K562 (cell line): ENCODE results near the gene TMEM135. TPM values are rescaled to one million over a fixed set of nuclear protein-coding genes. Genes with fewer than 3 reads are reported as not detected.

ENCODE experiments used
- EGR1 ChIP-seq: fragments of 450-650 bp; conservative IDR thresholded peaks from 2 replicates; pipeline ENCODE4 v1.6.1; 2017; ENCODE audit warnings: mild to moderate bottlenecking
- EP300 ChIP-seq: IDR thresholded peaks from 2 replicates; pipeline ENCODE4 v1.6.1; 2012; ENCODE audit warnings: low read length, improper control_type of control experiment
- FOSL1 ChIP-seq: fragments of 200-800 bp; sonication (Bioruptor generic); conservative IDR thresholded peaks from 2 replicates; pipeline ENCODE4 v1.6.1; 2016; ENCODE audit warnings: missing genetic modification characterization, missing compliant biosample characterization
- KLF1 ChIP-seq: fragments of 450-650 bp; IDR thresholded peaks from 2 replicates; pipeline ENCODE4 v1.6.1; 2016; ENCODE audit warnings: missing genetic modification characterization, missing compliant biosample characterization
- MED1 ChIP-seq: sonication (generic); formaldehyde crosslinking; IDR thresholded peaks from 2 replicates; pipeline ENCODE4 v1.8.1; 2023; ENCODE audit warnings: missing genetic modification reagents, borderline replicate concordance
- NFE2L1 ChIP-seq: fragments of 450-650 bp; IDR thresholded peaks from 2 replicates; pipeline ENCODE4 v1.6.1; 2016; ENCODE audit warnings: missing genetic modification characterization, low read depth, mild to moderate bottlenecking, missing compliant biosample characterization, moderate library complexity, borderline replicate concordance
- RFX1 ChIP-seq: fragments of 450-650 bp; IDR thresholded peaks from 2 replicates; pipeline ENCODE4 v1.6.1; 2016; ENCODE audit warnings: mild to moderate bottlenecking, moderate library complexity
- SRSF1 ChIP-seq: fragments of 200-400 bp; formaldehyde crosslinking; IDR thresholded peaks from 2 replicates; pipeline ENCODE4 v1.6.1; 2017; ENCODE audit warnings: mild to moderate bottlenecking, low read depth, low read length, moderate library complexity
- TCF3 ChIP-seq: sonication (generic); formaldehyde crosslinking; IDR thresholded peaks from 2 replicates; pipeline ENCODE4 v1.4.0; 2020; ENCODE audit warnings: mild to moderate bottlenecking, missing genetic modification reagents
- polyA plus RNA-seq, 8 experiments: library from polyadenylated mRNA; depleted of rRNA in 4 of 8; stranded (reverse) in 5 of 8; unstranded in 3 of 8; fragments of >200 nt; fragmentation: Nextera tagmentation in 2 of 8; fragmentation: Illumina TruSeq in 1 of 8; extraction: Ambion mirVana in 2 of 8; extraction: Trizol in 1 of 8; gene quantifications; 2 replicates each; pipeline versions ENCODE4 v1.2.1 to v1.2.3, GENCODE V29; 2011 to 2014; ENCODE audit warnings: inconsistent platforms in 1 of 8, missing spikeins in 1 of 8
- total RNA-seq, 7 experiments: library from RNA; depleted of rRNA in 6 of 7; stranded (reverse); fragments of >200 nt in 6 of 7; fragmentation: Illumina TruSeq in 2 of 7; extraction: Trizol in 2 of 7; gene quantifications; 2 replicates each; pipeline versions ENCODE4 v1.2.1 to v1.2.3, GENCODE V29; 2011 to 2021; ENCODE audit warnings: low replicate concordance in 1 of 7
- TF ChIP-seq, protein P1 (sequence below): fragments of 250-450 bp; sonication (Bioruptor Pico); IDR thresholded peaks from 2 replicates; pipeline ENCODE4 v1.4.0; 2020
- TF ChIP-seq, protein P2 (sequence below): sonication (generic); IDR thresholded peaks from 2 replicates; pipeline ENCODE4 v1.6.1; 2016
- TF ChIP-seq, protein P3 (sequence below): fragments of 450-650 bp; formaldehyde crosslinking; IDR thresholded peaks from 2 replicates; pipeline ENCODE4 v1.4.0; 2022; ENCODE audit warnings: missing genetic modification characterization
- TF ChIP-seq, protein P4 (sequence below): sonication (generic); formaldehyde crosslinking; IDR thresholded peaks from 2 replicates; pipeline ENCODE4 v1.8.1; 2023; ENCODE audit warnings: mild to moderate bottlenecking, missing genetic modification reagents
- TF ChIP-seq, protein P5 (sequence below): fragments of 200-800 bp; sonication (Bioruptor generic); IDR thresholded peaks from 2 replicates; pipeline ENCODE4 v1.6.1; 2017; ENCODE audit warnings: missing genetic modification characterization, missing compliant biosample characterization
- TF ChIP-seq, protein P6 (sequence below), 2 experiments: fragments of 450-650 bp in 1 of 2; sonication (generic) in 1 of 2; formaldehyde crosslinking; conservative IDR thresholded peaks; 2 replicates each; pipeline versions ENCODE4 v1.4.0 to v1.8.1; 2020 to 2022; ENCODE audit warnings: mild to moderate bottlenecking in 1 of 2, missing genetic modification reagents in 1 of 2

TMEM135 gene
- total and polyA plus RNA-seq, 9 of the 15 experiments (the other 6 are each of a cell fraction or from before 2014, with no cell fraction given) = 17.3 to 53.6 (median 24.9) TPM

DNA sequence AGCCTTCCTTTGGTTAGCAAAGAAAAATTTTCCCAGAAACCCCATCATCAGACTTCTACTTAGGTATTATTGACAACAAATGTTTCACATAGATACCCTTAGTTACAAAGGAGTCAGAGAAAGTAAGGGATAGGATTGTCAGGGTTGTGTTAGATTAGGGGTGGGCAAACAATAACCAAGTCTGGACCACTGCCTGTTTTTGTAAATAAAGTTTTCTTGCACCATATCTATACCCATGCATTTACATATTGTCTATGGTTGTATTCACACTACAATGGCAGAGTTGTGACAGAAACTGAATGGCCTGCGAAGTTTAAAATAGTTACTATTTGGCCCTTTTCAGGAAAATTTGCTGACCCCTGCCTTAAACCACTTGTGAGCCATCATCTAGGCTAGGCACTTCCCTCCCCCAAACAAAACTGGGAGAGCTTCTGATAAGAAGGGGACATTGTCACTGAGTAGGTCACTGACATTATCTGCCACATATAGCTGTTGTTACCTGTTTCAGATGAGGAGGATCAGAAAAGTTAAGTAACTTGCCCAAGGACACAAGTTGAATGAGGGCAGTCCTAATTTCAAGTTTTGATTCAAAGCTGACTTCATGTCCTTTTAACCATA, 40.7 kb upstream of the TMEM135 start (continued):
- TF ChIP-seq, protein P1, sequence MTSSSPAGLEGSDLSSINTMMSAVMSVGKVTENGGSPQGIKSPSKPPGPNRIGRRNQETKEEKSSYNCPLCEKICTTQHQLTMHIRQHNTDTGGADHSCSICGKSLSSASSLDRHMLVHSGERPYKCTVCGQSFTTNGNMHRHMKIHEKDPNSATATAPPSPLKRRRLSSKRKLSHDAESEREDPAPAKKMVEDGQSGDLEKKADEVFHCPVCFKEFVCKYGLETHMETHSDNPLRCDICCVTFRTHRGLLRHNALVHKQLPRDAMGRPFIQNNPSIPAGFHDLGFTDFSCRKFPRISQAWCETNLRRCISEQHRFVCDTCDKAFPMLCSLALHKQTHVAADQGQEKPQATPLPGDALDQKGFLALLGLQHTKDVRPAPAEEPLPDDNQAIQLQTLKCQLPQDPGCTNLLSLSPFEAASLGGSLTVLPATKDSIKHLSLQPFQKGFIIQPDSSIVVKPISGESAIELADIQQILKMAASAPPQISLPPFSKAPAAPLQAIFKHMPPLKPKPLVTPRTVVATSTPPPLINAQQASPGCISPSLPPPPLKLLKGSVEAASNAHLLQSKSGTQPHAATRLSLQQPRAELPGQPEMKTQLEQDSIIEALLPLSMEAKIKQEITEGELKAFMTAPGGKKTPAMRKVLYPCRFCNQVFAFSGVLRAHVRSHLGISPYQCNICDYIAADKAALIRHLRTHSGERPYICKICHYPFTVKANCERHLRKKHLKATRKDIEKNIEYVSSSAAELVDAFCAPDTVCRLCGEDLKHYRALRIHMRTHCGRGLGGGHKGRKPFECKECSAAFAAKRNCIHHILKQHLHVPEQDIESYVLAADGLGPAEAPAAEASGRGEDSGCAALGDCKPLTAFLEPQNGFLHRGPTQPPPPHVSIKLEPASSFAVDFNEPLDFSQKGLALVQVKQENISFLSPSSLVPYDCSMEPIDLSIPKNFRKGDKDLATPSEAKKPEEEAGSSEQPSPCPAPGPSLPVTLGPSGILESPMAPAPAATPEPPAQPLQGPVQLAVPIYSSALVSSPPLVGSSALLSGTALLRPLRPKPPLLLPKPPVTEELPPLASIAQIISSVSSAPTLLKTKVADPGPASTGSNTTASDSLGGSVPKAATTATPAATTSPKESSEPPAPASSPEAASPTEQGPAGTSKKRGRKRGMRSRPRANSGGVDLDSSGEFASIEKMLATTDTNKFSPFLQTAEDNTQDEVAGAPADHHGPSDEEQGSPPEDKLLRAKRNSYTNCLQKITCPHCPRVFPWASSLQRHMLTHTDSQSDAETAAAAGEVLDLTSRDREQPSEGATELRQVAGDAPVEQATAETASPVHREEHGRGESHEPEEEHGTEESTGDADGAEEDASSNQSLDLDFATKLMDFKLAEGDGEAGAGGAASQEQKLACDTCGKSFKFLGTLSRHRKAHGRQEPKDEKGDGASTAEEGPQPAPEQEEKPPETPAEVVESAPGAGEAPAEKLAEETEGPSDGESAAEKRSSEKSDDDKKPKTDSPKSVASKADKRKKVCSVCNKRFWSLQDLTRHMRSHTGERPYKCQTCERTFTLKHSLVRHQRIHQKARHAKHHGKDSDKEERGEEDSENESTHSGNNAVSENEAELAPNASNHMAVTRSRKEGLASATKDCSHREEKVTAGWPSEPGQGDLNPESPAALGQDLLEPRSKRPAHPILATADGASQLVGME (CRISPR knock-in tag) = no peak
- TF ChIP-seq RFX1 = 0 out of 2 replicates have a peak, but pooled peaks have one; percentile 15
- TF ChIP-seq EP300 = peak; percentile 48; the same call in 1 of the 2 replicates
- no peak for TF ChIP-seq EGR1
- TF ChIP-seq MED1 (CRISPR knock-in tag) = no peak
- peak; percentile 10; the same call in 1 of the 2 replicates for TF ChIP-seq TCF3 (CRISPR knock-in tag)
- no peak for TF ChIP-seq NFE2L1 (tag)
- TF ChIP-seq, protein P2, sequence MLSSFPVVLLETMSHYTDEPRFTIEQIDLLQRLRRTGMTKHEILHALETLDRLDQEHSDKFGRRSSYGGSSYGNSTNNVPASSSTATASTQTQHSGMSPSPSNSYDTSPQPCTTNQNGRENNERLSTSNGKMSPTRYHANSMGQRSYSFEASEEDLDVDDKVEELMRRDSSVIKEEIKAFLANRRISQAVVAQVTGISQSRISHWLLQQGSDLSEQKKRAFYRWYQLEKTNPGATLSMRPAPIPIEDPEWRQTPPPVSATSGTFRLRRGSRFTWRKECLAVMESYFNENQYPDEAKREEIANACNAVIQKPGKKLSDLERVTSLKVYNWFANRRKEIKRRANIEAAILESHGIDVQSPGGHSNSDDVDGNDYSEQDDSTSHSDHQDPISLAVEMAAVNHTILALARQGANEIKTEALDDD = peak; percentile 29; the same call in 1 of the 2 replicates
- TF ChIP-seq, protein P3, sequence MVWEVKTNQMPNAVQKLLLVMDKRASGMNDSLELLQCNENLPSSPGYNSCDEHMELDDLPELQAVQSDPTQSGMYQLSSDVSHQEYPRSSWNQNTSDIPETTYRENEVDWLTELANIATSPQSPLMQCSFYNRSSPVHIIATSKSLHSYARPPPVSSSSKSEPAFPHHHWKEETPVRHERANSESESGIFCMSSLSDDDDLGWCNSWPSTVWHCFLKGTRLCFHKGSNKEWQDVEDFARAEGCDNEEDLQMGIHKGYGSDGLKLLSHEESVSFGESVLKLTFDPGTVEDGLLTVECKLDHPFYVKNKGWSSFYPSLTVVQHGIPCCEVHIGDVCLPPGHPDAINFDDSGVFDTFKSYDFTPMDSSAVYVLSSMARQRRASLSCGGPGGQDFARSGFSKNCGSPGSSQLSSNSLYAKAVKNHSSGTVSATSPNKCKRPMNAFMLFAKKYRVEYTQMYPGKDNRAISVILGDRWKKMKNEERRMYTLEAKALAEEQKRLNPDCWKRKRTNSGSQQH (CRISPR knock-in tag) = no peak
- TF ChIP-seq, protein P4, sequence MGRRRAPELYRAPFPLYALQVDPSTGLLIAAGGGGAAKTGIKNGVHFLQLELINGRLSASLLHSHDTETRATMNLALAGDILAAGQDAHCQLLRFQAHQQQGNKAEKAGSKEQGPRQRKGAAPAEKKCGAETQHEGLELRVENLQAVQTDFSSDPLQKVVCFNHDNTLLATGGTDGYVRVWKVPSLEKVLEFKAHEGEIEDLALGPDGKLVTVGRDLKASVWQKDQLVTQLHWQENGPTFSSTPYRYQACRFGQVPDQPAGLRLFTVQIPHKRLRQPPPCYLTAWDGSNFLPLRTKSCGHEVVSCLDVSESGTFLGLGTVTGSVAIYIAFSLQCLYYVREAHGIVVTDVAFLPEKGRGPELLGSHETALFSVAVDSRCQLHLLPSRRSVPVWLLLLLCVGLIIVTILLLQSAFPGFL = no peak
- no peak for TF ChIP-seq KLF1
- TF ChIP-seq, protein P5, sequence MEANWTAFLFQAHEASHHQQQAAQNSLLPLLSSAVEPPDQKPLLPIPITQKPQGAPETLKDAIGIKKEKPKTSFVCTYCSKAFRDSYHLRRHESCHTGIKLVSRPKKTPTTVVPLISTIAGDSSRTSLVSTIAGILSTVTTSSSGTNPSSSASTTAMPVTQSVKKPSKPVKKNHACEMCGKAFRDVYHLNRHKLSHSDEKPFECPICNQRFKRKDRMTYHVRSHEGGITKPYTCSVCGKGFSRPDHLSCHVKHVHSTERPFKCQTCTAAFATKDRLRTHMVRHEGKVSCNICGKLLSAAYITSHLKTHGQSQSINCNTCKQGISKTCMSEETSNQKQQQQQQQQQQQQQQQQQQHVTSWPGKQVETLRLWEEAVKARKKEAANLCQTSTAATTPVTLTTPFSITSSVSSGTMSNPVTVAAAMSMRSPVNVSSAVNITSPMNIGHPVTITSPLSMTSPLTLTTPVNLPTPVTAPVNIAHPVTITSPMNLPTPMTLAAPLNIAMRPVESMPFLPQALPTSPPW = peak; percentile 27; the same call in 1 of the 2 replicates
- peak; percentile 24; the same call in 1 of the 2 replicates for TF ChIP-seq FOSL1 (tag)
- TF ChIP-seq, protein P6, sequence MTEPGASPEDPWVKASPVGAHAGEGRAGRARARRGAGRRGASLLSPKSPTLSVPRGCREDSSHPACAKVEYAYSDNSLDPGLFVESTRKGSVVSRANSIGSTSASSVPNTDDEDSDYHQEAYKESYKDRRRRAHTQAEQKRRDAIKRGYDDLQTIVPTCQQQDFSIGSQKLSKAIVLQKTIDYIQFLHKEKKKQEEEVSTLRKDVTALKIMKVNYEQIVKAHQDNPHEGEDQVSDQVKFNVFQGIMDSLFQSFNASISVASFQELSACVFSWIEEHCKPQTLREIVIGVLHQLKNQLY (CRISPR knock-in tag; conservative IDR thresholded peaks at IDR 0.05) = no peak
- no peak for TF ChIP-seq SRSF1
